SU-DHL-6 (cell line): ENCODE results near the gene PARP16.

Source experiments
- EZH2phosphoT487 ChIP-seq: fragments of 200-600 bp; sonication (generic), shearing (Covaris generic); conservative IDR thresholded peaks from 2 replicates; pipeline ENCODE4 v1.6.1; 2018; ENCODE audit warnings: mild to moderate bottlenecking, antibody characterized with exemption, low read length, moderate library complexity, mixed read lengths
- TF ChIP-seq, protein P1 (sequence below): fragments of 200-600 bp; sonication (generic); IDR thresholded peaks from one replicate; pipeline ENCODE4 v1.5.1; 2017; ENCODE audit warnings: antibody characterized with exemption, mild to moderate bottlenecking, low read length, moderate library complexity; ENCODE audit not compliant: insufficient read depth, poor library complexity, severe bottlenecking

DNA sequence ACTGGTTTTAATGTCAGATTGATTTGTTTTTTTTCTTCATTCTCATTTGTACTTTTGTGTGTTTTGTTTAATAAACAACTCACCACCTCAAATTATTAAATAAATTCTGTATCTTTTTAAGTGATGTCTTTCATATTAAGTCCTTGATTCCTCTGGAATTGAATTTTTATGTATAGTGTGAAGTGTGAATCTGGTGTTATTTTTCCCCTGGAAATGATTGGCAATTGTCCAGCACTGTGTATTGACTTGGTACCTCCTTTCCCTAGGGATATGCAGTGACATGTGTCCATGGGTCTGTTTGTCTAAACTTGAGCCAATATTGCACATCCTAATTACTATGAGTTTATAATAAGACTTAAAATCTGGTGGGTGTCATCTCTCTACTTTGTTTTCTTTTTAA, 19.9 kb upstream of the PARP16 start:
- TF ChIP-seq, protein P1, sequence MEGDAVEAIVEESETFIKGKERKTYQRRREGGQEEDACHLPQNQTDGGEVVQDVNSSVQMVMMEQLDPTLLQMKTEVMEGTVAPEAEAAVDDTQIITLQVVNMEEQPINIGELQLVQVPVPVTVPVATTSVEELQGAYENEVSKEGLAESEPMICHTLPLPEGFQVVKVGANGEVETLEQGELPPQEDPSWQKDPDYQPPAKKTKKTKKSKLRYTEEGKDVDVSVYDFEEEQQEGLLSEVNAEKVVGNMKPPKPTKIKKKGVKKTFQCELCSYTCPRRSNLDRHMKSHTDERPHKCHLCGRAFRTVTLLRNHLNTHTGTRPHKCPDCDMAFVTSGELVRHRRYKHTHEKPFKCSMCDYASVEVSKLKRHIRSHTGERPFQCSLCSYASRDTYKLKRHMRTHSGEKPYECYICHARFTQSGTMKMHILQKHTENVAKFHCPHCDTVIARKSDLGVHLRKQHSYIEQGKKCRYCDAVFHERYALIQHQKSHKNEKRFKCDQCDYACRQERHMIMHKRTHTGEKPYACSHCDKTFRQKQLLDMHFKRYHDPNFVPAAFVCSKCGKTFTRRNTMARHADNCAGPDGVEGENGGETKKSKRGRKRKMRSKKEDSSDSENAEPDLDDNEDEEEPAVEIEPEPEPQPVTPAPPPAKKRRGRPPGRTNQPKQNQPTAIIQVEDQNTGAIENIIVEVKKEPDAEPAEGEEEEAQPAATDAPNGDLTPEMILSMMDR: no peak
- no peak for TF ChIP-seq EZH2phosphoT487
